Fibroblast of pulmonary artery (primary cell): ENCODE measurements around the gene PCDHA10.
"Not testable (repeated sequence)": the region's sequence is repeated elsewhere in the genome, so short reads cannot be mapped to it uniquely, and the experiment has no call there.

Experiments used
- DNase-seq: peaks from one replicate; pipeline ENCODE4 v3.0.0-alpha.2; 2010; ENCODE audit warnings: low read depth
- H3K4me3 ChIP-seq: replicated peaks from 2 replicates; pipeline ENCODE4 v1.5.1; 2011; ENCODE audit warnings: low read depth, mild to moderate bottlenecking, control low read depth, low read length, moderate library complexity
- CTCF ChIP-seq: IDR thresholded peaks from 2 replicates; pipeline ENCODE4 v1.5.1; 2011; ENCODE audit warnings: mild to moderate bottlenecking, control low read depth, low read length, inconsistent platforms; ENCODE audit errors: missing control alignments

The PCDHA10 gene

GRCh38 chr5:140823475-140823874, 32.2 kb upstream of the PCDHA10 start:
- DNase-seq: no peak
- no peak for TF ChIP-seq CTCF
- H3K4me3 ChIP-seq: no peak overlapping the region

DNA sequence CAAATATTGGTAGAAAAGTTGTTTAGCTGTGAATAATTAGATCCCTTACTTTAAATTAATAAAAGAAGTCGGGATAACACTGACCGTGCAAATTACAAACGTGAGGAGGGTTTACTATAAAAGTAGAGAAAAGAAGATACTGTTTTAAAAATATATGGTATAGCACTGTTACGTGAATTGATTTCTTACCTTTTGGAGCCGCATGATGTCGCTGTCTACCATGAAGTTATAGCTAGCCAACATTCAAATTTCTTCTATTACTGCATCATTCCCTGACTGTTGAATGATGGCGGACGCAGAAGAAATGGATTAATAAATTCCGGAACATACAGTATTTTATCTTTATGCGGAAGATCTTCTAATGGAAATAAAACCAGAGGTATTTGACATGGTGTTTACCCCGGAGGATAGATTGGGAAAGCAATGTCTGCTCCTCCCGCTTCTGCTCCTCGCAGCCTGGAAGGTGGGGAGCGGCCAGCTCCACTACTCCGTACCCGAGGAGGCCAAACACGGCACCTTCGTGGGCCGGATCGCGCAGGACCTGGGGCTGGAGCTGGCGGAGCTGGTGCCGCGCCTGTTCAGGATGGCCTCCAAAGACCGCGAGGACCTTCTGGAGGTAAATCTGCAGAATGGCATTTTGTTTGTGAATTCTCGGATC, 27.9 kb upstream of the PCDHA10 start, which contains the start of gene PCDHA6:
Gene PCDHA6, plus strand, starts transcription at position 257 of the 658 bp plus-strand sequence. Its CDS starts 132 bp downstream, at position 389.
- DNase-seq: peak; percentile 7
- TF ChIP-seq CTCF: no peak
- H3K4me3 ChIP-seq: peak within 1 kb of the TSS; percentile 12

- H3K4me3 ChIP-seq: no peak overlapping the region
- no peak for DNase-seq
- no peak for TF ChIP-seq CTCF
These were observed 27.3 kb upstream of the PCDHA10 start for GRCh38 chr5:140828362-140828737.

GRCh38 chr5:140829511-140830501, 25.9 kb upstream of the PCDHA10 start:
- not testable (repeated sequence) for DNase-seq, H3K4me3 ChIP-seq

- DNase-seq: peak; percentile 40
- H3K4me3 ChIP-seq: peak within 1 kb of the TSS; percentile 31
- TF ChIP-seq CTCF: peak; percentile 13
These were observed 21.7 kb upstream of the PCDHA10 start, which contains the start of gene PCDHA7 for GRCh38 chr5:140833993-140834392. PCDHA7 (plus strand) TSS chr5:140834269; CDS start chr5:140834384, 115 bp downstream.

DNA sequence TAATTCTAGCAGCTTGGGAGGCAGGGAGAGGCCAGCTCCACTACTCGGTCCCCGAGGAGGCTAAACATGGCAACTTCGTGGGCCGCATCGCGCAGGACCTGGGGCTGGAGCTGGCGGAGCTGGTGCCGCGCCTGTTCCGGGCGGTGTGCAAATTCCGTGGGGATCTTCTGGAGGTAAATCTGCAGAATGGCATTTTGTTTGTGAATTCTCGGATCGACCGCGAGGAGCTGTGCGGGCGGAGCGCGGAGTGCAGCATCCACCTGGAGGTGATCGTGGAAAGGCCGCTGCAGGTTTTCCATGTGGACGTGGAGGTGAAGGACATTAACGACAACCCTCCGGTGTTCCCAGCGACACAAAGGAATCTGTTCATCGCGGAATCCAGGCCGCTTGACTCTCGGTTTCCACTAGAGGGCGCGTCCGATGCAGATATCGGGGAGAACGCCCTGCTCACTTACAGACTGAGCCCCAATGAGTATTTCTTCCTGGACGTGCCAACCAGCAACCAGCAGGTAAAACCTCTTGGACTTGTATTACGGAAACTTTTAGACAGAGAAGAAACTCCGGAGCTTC, 21.2 kb upstream of the PCDHA10 start:
- DNase-seq: not testable (repeated sequence)
- peak overlapping the region; percentile 31 for H3K4me3 ChIP-seq

GRCh38 chr5:140835622-140836510, 19.8 kb upstream of the PCDHA10 start:
- TF ChIP-seq CTCF: no peak
- H3K4me3 ChIP-seq: no peak overlapping the region
- DNase-seq: no peak
